Vagina (tissue), 2 donors: ENCODE measurements around the gene WBP1.

ENCODE experiments used
- POLR2AphosphoS5 ChIP-seq, 2 donors: sonication (generic); formaldehyde crosslinking; IDR thresholded peaks; one replicate each; pipeline ENCODE4 v1.9.0; 2017; ENCODE audit warnings: antibody characterized with exemption in 2 of 2, mild to moderate bottlenecking in 2 of 2, low read depth in 1 of 2; ENCODE audit not compliant: insufficient read depth in 1 of 2
- TF ChIP-seq, protein P1 (sequence below), 3 experiments: fragments of 450-650 bp in 2 of 3; fragments of 200-600 bp in 1 of 3; sonication (generic) in 1 of 3; IDR thresholded peaks; one replicate each; pipeline ENCODE4 v1.5.1; 2017 to 2019; ENCODE audit warnings: antibody characterized with exemption in 3 of 3, mild to moderate bottlenecking in 2 of 3, moderate library complexity in 2 of 3

GRCh38 chr2:74417197-74417596 lies 41.0 kb upstream of the WBP1 start:
- TF ChIP-seq, protein P1, sequence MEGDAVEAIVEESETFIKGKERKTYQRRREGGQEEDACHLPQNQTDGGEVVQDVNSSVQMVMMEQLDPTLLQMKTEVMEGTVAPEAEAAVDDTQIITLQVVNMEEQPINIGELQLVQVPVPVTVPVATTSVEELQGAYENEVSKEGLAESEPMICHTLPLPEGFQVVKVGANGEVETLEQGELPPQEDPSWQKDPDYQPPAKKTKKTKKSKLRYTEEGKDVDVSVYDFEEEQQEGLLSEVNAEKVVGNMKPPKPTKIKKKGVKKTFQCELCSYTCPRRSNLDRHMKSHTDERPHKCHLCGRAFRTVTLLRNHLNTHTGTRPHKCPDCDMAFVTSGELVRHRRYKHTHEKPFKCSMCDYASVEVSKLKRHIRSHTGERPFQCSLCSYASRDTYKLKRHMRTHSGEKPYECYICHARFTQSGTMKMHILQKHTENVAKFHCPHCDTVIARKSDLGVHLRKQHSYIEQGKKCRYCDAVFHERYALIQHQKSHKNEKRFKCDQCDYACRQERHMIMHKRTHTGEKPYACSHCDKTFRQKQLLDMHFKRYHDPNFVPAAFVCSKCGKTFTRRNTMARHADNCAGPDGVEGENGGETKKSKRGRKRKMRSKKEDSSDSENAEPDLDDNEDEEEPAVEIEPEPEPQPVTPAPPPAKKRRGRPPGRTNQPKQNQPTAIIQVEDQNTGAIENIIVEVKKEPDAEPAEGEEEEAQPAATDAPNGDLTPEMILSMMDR (IDR thresholded peaks at IDR 0.05) = no peak
- TF ChIP-seq POLR2AphosphoS5 (IDR thresholded peaks at IDR 0.05; ENCODE audit: insufficient read depth in 1 of 2, low read depth in 1 of 2) = no peak
